PC-3 (cell line): ENCODE data around the gene NAIF1. TPM values are rescaled to one million over a fixed set of nuclear protein-coding genes. Genes with fewer than 3 reads are reported as not detected.

ENCODE experiments used
- ATAC-seq: fragments of 200-7000 bp; cut with Tn5 transposase; 2 replicates; pipeline ENCODE4 v1.9.1; 2020; ENCODE audit warnings: mild to moderate bottlenecking, moderate library complexity
- BruUV-seq: library from RNA; stranded (reverse); fragments of 400-500 nt; replicated peaks from 2 replicates; lab custom pipeline; 2021; lab: Mats Ljungman, UMichigan
- CTCF ChIA-PET: fragments of 300-600 bp; sonication (Branson Sonifier 250); formaldehyde crosslinking; loops from one replicate; lab custom pipeline; 2022; ENCODE audit warnings: antibody characterized with exemption; lab: Charles Lee
- POLR2A ChIA-PET: fragments of 300-600 bp; sonication (Branson Sonifier 250); formaldehyde crosslinking; loops from one replicate; lab custom pipeline; 2022; ENCODE audit warnings: antibody characterized with exemption; ENCODE audit not compliant: unreplicated experiment; lab: Charles Lee
- DNase-seq: peaks from one replicate; pipeline ENCODE4 v3.0.0-alpha.2; 2015
- H2AFZ ChIP-seq: fragments of 300-600 bp; sonication (generic); 2 replicates; pipeline ENCODE4 v1.6.0; 2016; ENCODE audit warnings: antibody characterized with exemption, low read length
- H3F3A ChIP-seq: fragments of 300-600 bp; sonication (generic); one replicate; pipeline ENCODE4 v1.6.0; 2017; ENCODE audit warnings: antibody characterized with exemption, low read length, control low read depth, mild to moderate bottlenecking; ENCODE audit not compliant: unreplicated experiment
- H3K27ac ChIP-seq: fragments of 300-600 bp; sonication (generic); 2 replicates; pipeline ENCODE4 v1.5.1; 2016; ENCODE audit warnings: mild to moderate bottlenecking, low read length
- H3K27me3 ChIP-seq: fragments of 300-600 bp; sonication (generic); 2 replicates; pipeline ENCODE4 v1.6.1; 2016; ENCODE audit warnings: low read length, mixed read lengths
- H3K36me3 ChIP-seq: fragments of 300-600 bp; sonication (generic); 2 replicates; pipeline ENCODE4 v1.6.1; 2016; ENCODE audit warnings: low read depth, mixed run types, low read length, mixed read lengths
- H3K4me1 ChIP-seq: fragments of 300-600 bp; sonication (generic); 2 replicates; pipeline ENCODE4 v1.5.1; 2016; ENCODE audit warnings: low read length; ENCODE audit not compliant: insufficient read depth
- H3K4me2 ChIP-seq: fragments of 300-600 bp; sonication (generic); 2 replicates; pipeline ENCODE4 v1.6.0; 2016; ENCODE audit warnings: low read length
- H3K4me3 ChIP-seq: fragments of 300-600 bp; sonication (generic); 2 replicates; pipeline ENCODE4 v1.5.1; 2016; ENCODE audit warnings: mild to moderate bottlenecking, low read length, mixed read lengths
- H3K79me2 ChIP-seq: fragments of 300-600 bp; sonication (generic); 2 replicates; pipeline ENCODE4 v1.6.1; 2017; ENCODE audit warnings: low read length, mixed read lengths
- H3K9ac ChIP-seq: fragments of 300-600 bp; sonication (generic); 2 replicates; pipeline ENCODE4 v1.6.0; 2016; ENCODE audit warnings: mild to moderate bottlenecking, low read length
- H3K9me2 ChIP-seq: fragments of 300-600 bp; sonication (generic); replicated peaks from 2 replicates; pipeline ENCODE4 v1.6.1; 2016; ENCODE audit warnings: mixed run types, low read length, mixed read lengths
- H3K9me3 ChIP-seq: fragments of 300-600 bp; sonication (generic); 2 replicates; pipeline ENCODE4 v1.6.1; 2016; ENCODE audit warnings: low read length, mixed read lengths
- H4K20me1 ChIP-seq: fragments of 300-600 bp; sonication (generic); 2 replicates; pipeline ENCODE4 v1.6.1; 2016; ENCODE audit warnings: low read length, mixed read lengths
- EZH2 ChIP-seq: fragments of 300-600 bp; sonication (generic); IDR thresholded peaks from one replicate; pipeline ENCODE4 v1.6.1; 2017; ENCODE audit warnings: antibody characterized with exemption, mild to moderate bottlenecking, low read length; ENCODE audit not compliant: unreplicated experiment
- EZH2phosphoT487 ChIP-seq: fragments of 300-600 bp; sonication (generic); IDR thresholded peaks from 2 replicates; pipeline ENCODE4 v1.6.1; 2018; ENCODE audit warnings: mild to moderate bottlenecking, antibody characterized with exemption, low read length, borderline replicate concordance
- intact Hi-C: fragments of 100-400 bp; cut with micrococcal nuclease; formaldehyde crosslinking; loops from 2 replicates; pipeline ENCODE4 v1.9.0; 2023
- total RNA-seq: library from RNA; depleted of rRNA; stranded (reverse); fragments of >200 nt; gene quantifications from 2 replicates; pipeline ENCODE4 v1.2.3, GENCODE V29; 2014
- TF ChIP-seq, protein P1 (sequence below): fragments of 300-600 bp; sonication (generic); conservative IDR thresholded peaks from 2 replicates; pipeline ENCODE4 v1.5.1; 2017; ENCODE audit warnings: antibody characterized with exemption, low read depth, mild to moderate bottlenecking, low read length

NAIF1 gene
- total RNA-seq, 1 experiment from 2014 or later = 8.4 TPM

DNA sequence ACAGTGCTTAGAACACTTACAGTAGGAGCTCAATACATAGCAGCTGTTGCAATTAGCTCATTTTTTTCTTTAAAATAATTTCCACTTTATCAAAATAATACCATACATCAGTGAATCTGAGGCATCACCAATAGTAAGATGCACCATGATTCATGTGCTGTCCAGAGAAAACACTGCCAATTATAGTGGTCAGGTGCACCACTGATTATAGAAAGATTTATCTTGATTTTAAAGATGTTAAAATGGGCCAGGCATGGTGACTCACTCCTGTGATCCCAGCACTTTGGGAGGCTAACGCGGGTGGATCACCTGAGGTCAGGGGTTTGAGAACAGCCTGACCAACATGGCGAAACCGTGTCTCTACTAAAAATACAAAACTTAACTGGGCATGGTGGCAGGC, 39.4 kb downstream of the NAIF1 start:
- POLR2A ChIA-PET = no interaction called here
- CTCF ChIA-PET = no interaction called here

DNA sequence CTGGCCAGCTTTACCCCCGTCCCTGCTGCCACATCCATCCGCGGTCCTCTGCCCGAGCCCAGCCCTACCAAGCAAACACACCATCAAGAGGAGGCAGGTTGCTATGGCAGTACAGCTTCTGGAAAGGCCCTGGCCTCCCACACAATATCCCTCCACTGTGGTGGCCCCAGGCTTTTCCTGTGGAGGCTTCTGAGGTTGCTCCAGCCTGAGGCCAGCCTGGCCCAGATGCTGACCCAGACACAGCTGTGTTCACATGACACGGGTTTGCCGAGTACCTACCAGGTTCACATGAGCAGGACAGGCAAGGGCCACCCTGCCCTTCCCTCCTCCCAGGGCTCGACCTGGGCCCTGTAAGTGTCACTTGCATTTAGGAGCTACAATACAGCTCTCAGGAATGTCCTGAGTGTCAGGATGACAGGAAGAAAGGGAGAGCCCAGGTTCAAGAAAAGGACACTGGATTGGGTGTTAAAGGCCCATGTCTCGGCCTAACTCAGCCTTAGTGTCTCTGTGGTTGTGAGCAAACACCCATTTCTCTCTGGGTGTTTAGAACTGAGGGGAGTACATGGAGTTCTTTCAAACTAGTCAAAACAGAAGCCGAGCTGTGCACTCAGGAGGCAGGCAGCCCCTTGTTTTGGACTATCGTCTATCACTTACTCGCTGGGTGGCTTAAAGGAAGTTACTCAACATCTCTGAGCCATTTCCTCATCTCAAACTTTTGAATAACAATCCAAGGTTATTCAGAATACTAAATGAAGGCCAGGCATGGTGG, 40.2 kb downstream of the NAIF1 start:
- ChIA-PET POLR2A (interaction anchor here (0.6 kb wide), 1 partner anchor 226 kb away, joined by 5 read pairs; no protein-coding TSS in a partner anchor), CTCF (no interaction called here)
- H3K9ac ChIP-seq = no peak overlapping the region
- TF ChIP-seq EZH2 (no peak), EZH2phosphoT487 (no peak)
- TF ChIP-seq, protein P1, sequence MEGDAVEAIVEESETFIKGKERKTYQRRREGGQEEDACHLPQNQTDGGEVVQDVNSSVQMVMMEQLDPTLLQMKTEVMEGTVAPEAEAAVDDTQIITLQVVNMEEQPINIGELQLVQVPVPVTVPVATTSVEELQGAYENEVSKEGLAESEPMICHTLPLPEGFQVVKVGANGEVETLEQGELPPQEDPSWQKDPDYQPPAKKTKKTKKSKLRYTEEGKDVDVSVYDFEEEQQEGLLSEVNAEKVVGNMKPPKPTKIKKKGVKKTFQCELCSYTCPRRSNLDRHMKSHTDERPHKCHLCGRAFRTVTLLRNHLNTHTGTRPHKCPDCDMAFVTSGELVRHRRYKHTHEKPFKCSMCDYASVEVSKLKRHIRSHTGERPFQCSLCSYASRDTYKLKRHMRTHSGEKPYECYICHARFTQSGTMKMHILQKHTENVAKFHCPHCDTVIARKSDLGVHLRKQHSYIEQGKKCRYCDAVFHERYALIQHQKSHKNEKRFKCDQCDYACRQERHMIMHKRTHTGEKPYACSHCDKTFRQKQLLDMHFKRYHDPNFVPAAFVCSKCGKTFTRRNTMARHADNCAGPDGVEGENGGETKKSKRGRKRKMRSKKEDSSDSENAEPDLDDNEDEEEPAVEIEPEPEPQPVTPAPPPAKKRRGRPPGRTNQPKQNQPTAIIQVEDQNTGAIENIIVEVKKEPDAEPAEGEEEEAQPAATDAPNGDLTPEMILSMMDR = no peak
- no peaks in the 10 kb centered on the region for H3K9me3 ChIP-seq
- H3K27me3 ChIP-seq = no peaks in the 10 kb centered on the region
- H4K20me1 ChIP-seq = no peaks in the 10 kb centered on the region
- no peak overlapping the region for H2AFZ ChIP-seq
- no TSS peak for BruUV-seq
- H3K36me3 ChIP-seq = no peaks in the 10 kb centered on the region
- H3K4me1 ChIP-seq = peaks cover 4% of the 10 kb centered on the region; the same call in 1 of the 2 replicates
- no peak overlapping the region for H3K4me2 ChIP-seq
- no peak for ATAC-seq
- H3K4me3 ChIP-seq = no peak overlapping the region
- DNase-seq = no peak
- H3F3A ChIP-seq = no peaks in the 10 kb centered on the region
- intact Hi-C loops = no loop called here
- no peaks in the 10 kb centered on the region for H3K79me2 ChIP-seq
- no peak overlapping the region for H3K27ac ChIP-seq
- no peaks in the 10 kb centered on the region for H3K9me2 ChIP-seq

More for the DNA sequence above, 39.4 kb downstream of the NAIF1 start:
- no peak overlapping the region for H3K4me2 ChIP-seq
- intact Hi-C loops = no loop called here
- no peaks in the 10 kb centered on the region for H3K9me3 ChIP-seq
- no peak for TF ChIP-seq EZH2
- TF ChIP-seq, protein P1 = no peak
- TF ChIP-seq EZH2phosphoT487 = no peak
- no peak overlapping the region for H3K27ac ChIP-seq
- DNase-seq (no peak), ATAC-seq (no peak)
- H3K9ac ChIP-seq = no peak overlapping the region
- no peaks in the 10 kb centered on the region for H3K9me2 ChIP-seq
- H3K79me2 ChIP-seq = no peaks in the 10 kb centered on the region
- H3K27me3 ChIP-seq = no peaks in the 10 kb centered on the region
- no peaks in the 10 kb centered on the region for H3K36me3 ChIP-seq
- BruUV-seq = no TSS peak
- no peaks in the 10 kb centered on the region for H4K20me1 ChIP-seq
- no peak overlapping the region for H2AFZ ChIP-seq
- peaks cover 4% of the 10 kb centered on the region; the same call in 1 of the 2 replicates for H3K4me1 ChIP-seq
- no peak overlapping the region for H3K4me3 ChIP-seq
- no peaks in the 10 kb centered on the region for H3F3A ChIP-seq

DNA sequence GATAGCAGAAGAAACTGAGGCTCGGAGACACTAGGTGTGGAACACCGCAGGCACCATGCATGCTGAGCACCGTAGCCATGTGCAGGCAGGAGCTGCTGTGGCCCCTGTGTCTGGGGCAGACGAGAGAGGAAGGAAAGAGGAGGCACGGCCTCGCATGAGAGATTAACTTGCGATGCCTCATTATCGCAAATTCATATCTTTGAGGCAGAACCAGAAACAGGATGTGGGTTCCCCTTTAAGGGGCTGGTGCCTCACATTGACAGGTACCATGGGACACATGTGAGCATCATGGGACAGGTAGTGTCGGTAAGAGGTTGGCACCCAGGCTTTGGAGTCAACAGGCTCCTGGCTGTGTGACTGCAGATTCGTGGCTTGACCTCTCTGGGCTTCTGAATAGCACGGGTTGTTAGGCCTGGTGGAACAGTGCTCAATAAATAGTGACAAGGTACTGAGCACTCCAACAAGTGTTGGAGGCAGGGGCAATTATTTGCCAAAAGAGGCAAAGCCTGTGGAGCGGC, 40.8 kb downstream of the NAIF1 start:
- TF ChIP-seq EZH2 = no peak
- TF ChIP-seq, protein P1 = no peak
- H3K4me1 ChIP-seq = peaks cover 4% of the 10 kb centered on the region; the same call in 1 of the 2 replicates
- H4K20me1 ChIP-seq = no peaks in the 10 kb centered on the region
- ATAC-seq (no peak), DNase-seq (no peak)
- H3K9ac ChIP-seq = no peak overlapping the region
- intact Hi-C loops = no loop called here
- no peaks in the 10 kb centered on the region for H3K9me3 ChIP-seq
- no peak overlapping the region for H3K27ac ChIP-seq
- H3K27me3 ChIP-seq = no peaks in the 10 kb centered on the region
- H3F3A ChIP-seq = no peaks in the 10 kb centered on the region
- H3K79me2 ChIP-seq = no peaks in the 10 kb centered on the region
- ChIA-PET CTCF (no interaction called here), POLR2A (no interaction called here)
- H3K36me3 ChIP-seq = no peaks in the 10 kb centered on the region
- no peaks in the 10 kb centered on the region for H3K9me2 ChIP-seq
- BruUV-seq = no TSS peak
- no peak overlapping the region for H2AFZ ChIP-seq
- H3K4me2 ChIP-seq = no peak overlapping the region
- no peak overlapping the region for H3K4me3 ChIP-seq
